GM18526 (cell line): Measurements from ENCODE around the gene NDUFAF3.

Experiments used
- POLR2A ChIP-seq: IDR thresholded peaks from 3 replicates; pipeline ENCODE4 v1.6.1; 2011; ENCODE audit not compliant: insufficient read length; ENCODE audit errors: extremely low read depth

Gene NDUFAF3

DNA sequence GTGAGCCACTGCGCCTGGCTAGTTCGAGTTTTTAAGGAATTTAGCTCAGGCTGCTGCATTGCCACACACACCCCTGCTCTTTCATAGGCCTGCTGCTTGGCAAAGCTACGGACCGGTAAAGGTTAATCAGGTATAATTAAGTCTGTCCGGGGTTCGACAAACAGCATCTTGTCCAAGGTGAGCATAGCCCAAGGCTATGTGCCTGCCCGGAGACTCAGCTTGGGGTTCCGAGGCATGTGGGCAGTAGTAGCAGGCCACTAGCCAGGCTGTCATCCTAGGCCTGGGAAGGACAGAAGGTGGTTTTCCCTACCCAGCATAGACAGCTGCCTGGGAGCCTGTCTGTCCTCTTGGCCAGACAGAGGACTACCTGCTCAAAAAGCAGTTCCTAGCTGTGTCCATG is 25.3 kb upstream of the NDUFAF3 start:
- no peak for TF ChIP-seq POLR2A

DNA sequence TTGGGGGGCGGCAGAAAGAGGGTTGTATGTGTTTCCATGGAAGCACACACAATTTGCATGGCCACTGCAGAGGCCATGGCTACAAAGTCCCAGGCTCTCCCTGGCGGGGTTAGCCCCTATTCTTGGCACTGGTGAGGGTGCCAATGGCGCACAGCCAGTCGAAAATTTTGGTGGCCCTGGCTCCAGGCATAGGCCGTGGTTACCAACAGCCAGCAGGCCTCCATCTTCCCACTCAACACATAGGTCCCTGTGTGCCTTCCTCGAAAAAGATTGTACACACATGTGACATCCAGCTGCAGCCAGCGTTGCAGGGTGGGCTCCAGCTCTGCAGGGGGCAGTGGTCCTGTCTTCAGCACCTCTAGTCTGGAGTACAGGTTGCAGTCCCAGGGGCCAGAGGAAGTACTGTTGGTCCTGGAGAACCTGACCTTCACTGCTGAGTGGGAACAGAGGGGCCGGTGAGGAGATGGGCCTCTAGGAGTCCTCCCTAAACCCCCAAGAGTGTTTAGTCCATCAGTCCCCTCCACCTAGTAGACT is 24.8 kb upstream of the NDUFAF3 start:
- no peak for TF ChIP-seq POLR2A

DNA sequence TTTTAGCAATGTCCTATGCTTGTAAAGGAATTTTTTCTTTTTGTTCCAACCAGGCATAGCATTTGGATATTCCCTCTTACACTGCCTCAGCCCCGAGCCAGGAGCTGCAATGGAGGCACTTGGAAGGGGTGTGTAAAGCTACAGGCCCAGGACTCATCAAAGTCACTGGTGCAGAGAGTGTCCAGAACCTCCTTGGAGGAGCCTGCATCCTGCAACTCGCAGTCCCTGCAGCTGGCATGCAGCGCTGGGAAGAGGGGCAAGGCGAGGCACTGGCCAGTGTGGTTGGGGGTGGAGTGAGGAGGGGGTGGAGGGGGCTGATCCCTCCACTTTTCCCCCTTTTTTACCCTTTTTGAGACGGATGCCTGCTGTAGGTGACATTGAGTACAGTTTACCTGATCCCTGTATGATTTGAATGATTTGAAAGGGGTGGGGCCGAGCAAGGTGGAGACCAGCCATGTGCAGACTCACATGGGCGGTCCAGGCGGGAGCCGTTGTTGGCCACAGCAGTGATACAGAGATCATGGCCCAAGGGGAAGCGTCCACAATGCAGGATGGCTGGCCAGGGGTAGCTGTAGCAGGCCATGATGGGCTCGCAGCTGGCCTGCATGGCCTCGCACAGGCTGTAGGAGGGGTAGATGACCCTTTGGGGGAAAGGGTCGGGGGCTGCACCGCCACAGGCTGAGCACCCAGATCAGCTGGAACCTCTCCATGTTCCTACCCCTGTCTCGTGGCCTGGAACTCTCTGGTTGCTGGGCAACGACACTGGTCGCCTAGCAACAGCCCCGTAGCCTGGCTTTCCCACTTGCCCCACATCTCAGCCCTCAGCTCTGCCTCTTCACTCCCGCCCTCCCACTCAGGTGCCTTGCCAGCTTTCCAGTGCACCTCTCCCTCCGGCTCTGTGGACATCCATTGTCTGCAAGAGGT is 23.9 kb upstream of the NDUFAF3 start:
- no peak for TF ChIP-seq POLR2A

DNA sequence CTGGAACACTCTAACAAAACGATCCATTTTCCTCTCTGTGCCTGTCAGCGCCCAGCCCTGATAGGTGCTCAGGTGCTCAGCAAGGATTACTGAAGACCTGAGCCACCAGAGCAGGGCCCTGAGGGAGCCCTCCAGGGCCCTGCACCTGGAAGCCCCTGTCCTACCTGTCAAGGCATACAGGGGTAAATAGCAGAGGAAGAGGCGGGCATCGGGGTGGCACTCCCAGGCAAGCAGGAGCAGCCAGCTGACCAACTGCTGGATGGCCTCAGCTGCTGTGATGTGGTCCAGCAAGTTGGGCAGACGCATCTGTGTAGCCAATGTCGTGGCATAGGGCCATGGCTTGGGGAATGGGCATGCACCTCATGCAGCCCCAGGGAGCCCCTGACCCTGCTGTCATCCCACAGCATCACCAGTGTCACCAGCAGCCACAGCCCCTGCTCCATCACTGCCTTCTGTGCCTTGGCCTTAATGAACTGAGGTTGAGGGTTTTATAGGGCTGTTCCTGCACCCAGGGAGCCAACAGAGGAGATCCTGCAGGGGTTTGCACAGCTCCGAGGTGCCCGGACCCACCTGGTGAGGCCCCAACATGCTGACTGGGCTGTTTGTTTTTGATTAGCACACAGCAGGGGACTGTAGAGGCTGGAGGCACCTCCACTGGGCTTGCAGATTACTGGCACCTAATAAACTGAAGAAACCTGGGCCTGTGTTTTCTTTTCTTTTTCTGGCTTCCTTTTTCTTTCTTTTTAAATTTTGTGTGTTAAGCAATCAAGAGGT is 22.6 kb upstream of the NDUFAF3 start:
- no peak for TF ChIP-seq POLR2A

DNA sequence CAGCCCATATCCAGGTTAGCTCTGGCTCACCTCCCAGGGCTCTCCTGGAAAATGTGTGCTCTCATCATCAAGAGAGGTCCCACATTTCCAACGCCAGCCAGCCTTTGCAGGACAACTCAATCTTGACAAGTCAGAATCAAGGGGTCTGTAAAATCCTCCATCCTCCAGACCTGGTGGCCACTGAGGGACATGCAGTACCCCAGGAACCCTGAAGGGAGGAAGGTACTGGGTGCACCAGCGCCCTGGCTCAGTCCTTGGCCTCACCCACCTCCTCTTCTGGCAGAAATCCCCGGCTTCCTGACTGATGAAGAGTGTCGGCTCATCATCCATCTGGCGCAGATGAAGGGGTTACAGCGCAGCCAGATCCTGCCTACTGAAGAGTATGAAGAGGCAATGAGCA is 20.8 kb upstream of the NDUFAF3 start:
- TF ChIP-seq POLR2A = no peak

DNA sequence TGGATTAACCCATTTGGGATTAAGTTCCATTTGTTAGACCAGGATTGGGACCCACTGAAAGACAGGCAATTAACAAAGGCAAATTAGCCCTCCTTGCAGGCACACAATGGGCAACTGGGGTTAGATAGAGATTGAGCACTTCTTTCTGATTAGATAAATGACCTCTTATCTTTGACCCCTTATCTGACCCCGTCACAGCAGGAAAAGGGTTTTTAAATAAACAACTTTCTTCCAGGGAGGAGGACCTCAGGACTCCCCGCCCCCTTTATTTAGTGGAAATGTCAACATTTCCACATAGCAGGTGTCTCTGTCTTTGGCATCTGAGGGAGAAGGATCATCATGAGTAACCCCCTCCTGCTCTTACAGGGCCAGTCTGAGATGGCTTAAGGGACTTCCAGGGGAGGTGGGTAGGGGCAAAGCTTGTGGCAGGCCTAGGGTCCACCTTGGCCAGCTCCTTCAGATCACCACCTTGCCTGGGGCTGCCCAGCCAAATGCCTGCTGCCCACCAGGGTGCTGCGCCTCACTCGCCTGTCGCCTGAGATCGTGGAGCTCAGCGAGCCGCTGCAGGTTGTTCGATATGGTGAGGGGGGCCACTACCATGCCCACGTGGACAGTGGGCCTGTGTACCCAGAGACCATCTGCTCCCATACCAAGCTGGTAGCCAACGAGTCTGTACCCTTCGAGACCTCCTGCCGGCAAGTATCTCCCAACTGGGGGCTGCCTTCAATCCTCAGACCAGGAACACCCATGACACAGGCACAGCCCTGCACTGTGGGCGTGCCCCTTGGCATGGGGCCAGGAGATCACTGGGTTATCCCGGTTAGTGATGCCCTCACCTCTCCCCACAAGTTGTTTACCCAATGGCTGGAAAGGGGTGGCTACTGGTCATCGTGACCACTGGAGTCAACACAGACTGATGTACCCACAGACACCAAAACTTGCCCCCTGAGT is 17.3 kb upstream of the NDUFAF3 start:
- no peak for TF ChIP-seq POLR2A

DNA sequence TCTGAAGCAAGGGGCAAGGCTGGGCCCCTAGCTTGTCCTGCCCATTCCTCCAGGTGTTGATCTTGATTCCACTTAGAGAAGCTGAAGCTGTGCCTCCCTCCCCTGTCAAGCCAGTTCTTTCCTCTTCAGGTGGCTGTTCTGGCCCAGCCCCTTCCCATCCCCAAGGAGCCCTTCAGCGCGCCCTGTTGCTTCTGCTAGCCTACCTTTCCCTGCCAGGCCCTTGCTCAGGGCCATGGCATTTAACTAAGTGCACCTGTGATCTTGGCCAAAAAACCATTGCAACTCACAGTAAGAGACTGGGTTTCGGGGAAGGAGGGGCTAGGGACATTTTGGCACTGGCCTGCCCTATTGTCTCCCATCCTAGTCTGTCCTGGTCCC is 16.6 kb upstream of the NDUFAF3 start:
- no peak for TF ChIP-seq POLR2A

DNA sequence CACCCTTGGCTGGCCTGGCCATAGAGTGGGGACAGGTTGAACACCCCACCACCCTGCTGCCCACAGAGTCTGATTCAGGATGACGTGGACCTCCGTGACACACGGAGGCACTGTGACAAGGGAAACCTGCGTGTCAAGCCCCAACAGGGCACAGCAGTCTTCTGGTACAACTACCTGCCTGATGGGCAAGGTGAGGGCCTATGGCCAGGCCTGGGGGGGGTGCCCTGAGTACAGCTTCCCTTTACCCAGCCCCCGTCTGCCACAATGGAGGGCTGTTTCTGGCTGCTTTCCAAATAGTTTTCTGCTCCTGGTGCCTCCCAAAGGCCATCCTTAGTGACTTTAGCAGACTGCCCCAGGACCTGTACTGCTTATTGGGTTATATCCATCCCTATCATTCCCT is 15.9 kb upstream of the NDUFAF3 start:
- TF ChIP-seq POLR2A = no peak

DNA sequence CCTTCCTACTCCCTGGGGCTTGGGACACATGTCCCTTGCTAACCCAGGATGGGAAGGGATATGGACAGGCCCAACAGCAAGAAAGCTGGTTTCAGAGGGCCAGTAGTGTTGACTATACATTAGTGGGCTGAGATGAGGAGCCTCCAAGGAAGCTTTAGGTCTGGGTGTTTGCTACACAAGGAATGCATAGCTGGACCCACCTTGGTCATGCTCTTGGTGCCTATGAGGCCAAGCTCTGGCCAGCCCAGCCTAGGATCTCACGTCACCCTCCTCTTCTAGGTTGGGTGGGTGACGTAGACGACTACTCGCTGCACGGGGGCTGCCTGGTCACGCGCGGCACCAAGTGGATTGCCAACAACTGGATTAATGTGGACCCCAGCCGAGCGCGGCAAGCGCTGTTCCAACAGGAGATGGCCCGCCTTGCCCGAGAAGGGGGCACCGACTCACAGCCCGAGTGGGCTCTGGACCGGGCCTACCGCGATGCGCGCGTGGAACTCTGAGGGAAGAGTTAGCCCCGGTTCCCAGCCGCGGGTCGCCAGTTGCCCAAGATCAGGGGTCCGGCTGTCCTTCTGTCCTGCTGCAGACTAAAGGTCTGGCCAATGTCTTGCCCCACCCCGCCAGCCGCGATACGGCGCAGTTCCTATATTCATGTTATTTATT is 15.4 kb upstream of the NDUFAF3 start:
- no peak for TF ChIP-seq POLR2A

DNA sequence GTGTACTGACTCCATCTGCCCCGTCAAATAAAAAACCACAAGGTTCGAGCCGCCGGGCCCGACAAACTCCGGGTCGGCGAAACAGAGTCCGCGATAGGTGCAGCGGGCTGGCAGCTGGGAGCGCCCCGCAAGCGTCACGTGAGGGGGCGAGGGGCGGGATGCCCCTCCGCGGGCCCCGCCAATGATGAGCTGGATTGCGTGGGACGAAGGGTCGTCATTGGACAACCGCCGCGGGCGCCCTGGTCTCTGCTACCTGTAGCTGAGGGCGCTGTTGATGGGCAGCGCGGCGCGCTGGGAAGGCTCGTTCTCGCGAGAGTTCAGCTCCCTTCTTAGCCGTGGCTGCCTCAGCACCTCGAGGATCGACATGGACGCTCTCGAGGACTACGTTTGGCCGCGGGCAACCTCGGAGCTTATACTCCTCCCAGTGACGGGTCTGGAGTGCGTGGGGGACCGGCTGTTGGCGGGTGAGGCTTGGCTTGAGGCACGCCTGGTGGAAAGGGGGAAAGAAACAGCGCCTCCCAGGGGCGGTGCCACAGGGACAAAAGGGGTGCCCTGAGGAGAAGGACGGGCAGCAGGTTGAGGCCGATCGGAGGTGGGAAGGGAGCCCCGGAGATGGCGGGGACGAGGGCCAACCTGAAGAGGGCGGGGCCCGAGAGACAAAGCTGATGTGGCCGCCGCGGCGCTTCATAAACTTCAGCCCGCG is 14.7 kb upstream of the NDUFAF3 start, which contains the start of gene WDR6:
WDR6 (plus strand) TSS at position 324 of the 703 bp plus-strand sequence; CDS start at position 365, 41 bp downstream.
- peak; percentile 93 for TF ChIP-seq POLR2A

DNA sequence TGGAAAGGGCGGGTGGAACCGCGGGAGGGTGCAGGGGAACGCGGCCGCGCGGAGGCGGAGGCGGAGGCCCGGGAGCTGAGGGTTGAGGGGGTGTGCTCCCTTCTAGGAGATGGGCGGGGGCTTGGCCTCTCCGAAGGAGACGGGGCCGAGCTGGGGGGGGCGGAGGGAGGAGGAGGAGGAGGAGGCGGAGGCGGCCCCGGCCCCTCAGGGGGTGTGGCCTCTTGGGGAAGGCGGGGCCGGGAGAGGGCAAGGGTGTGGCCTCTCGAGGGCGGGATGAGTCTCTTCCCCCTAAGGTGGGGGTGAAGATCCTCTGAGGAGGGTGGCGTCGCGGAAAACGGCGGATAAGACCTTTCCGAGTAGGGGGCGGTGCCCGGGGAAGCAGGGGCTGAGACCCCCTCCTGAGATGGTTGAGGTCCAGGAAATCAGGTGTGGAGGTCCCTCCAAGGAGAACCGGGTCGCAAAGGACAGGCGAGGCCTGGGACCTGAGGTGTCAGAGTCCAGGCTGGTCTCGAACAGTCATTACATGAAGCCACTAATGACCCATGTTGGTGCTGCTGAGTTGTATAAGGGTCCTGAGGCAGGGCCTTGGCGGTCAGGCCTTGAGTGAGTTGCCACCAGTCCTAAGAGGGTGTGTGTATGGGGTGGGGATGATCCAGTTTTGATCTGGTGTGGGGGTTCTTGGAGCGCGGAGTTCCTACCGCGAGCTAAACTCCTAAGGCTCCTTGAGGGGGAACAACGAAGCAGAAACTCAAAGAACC is 14.0 kb upstream of the NDUFAF3 start:
- TF ChIP-seq POLR2A = no peak

DNA sequence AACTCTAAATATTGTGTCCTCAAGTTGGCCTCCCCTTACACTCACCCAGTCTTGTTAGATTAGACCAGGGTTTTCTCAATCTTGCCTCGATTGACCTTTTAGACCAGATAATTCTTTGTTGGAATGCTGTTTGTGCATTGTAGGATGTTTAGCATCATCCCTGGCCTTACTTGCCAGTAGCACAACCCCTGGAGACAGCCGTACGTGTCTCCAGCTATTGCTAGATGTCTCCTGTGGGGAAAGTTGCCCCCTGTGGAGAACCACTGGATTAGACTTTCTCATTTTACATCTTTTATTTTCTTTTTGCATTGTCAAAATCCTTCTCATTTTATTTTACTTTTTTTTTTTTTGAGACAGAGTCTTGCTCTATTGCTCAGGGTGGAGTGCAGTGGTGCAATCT is 12.5 kb upstream of the NDUFAF3 start:
- no peak for TF ChIP-seq POLR2A

DNA sequence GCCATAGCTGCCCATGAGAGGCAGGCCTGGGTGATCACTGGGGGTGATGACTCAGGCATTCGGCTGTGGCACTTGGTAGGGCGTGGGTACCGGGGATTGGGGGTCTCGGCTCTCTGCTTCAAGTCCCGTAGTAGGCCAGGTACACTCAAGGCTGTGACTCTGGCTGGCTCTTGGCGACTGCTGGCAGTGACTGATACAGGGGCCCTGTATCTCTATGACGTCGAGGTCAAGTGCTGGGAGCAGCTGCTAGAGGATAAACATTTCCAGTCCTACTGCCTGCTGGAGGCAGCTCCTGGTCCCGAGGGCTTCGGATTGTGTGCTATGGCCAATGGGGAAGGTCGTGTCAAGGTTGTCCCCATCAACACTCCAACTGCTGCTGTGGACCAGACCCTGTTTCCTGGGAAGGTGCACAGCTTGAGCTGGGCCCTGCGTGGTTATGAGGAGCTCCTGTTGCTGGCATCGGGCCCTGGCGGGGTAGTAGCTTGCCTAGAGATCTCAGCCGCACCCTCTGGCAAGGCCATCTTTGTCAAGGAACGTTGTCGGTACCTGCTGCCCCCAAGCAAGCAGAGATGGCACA is 9.4 kb upstream of the NDUFAF3 start:
- no peak for TF ChIP-seq POLR2A
